ENCODE measurements around the gene USP7. TPM values are rescaled to one million over a fixed set of nuclear protein-coding genes. Genes with fewer than 3 reads are reported as not detected.
A peak's percentile ranks its signal among the peaks of the same experiment; 100 is the strongest.

USP7 gene
- total RNA-seq, 2 experiments from 2014 or later = 259 to 268 TPM

DNA sequence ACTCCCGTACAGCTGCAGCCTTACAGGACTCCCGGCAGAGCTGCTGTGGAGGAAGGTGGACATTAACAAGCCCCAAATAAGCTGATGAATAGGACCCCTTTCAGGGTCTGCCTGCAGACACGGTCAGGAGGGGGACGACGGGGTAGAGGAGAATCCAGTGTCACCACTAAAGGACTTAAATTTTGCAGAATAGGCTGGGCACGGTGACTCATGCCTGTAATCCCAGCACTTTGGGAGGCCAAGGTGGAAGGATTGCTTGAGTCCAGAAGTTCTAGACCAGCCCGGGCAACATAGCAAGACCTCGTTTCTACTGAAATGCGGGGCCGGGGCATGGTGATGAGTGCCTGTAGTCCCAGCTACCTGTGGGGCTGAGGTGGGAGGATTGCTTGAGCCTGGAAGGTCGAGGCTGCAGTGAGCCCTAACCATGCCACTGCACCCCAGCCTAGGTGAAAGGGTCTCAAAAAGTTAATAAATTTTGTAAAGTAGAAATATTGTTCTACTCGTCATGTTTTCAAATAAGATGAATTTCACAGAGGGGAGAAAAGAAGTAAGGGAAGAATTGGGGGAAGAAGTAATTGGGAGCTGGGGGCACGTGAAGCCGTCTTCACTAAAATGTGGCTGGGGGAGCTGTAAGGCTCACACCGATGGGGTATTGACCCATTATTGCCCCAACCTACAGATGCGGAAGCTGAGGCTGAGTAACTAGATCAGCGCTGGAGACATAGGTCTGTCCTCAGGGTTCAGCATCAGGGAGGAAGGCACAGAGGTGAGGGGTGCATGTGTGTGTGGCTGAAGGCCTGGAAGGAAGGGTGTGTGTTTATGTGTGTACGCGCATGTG, 76.9 kb downstream of the USP7 start:
- peaks cover 21% of the 10 kb centered on the region for H3K4me1 Mint-ChIP-seq (ENCODE audit: low read depth)
- Histone ChIP-seq H3K27ac (ENCODE audit: low read depth in 1 of 2, low read length in 2 of 2) (no peak overlapping the region), H3K4me1 (ENCODE audit: insufficient read depth, low read length) (peaks cover 21% of the 10 kb centered on the region), H3K27me3 (ENCODE audit: control insufficient read depth in 1 of 2, insufficient read depth in 2 of 2, low read length in 2 of 2) (peaks cover 0 to 2% of the 10 kb centered on the region in 2 experiments), H3K9me3 (ENCODE audit: control insufficient read depth in 1 of 2, insufficient read depth in 1 of 2, low read length in 2 of 2) (peaks cover 0 to 5% of the 10 kb centered on the region in 2 experiments), H3K36me3 (ENCODE audit: insufficient read depth, low read length) (peaks cover 13% of the 10 kb centered on the region), H3K4me3 (ENCODE audit: low read length) (no peak overlapping the region)
- no peak for ATAC-seq (ENCODE audit: poor library complexity)
- POLR2A ChIA-PET = interaction anchor here (1.8 kb wide), 1 partner anchor 18 kb away, joined by 4 read pairs; the partner anchor contains the start of gene CARHSP1
- H3K27me3 Mint-ChIP-seq = peaks cover 9% of the 10 kb centered on the region
- TF ChIP-seq, protein P1, sequence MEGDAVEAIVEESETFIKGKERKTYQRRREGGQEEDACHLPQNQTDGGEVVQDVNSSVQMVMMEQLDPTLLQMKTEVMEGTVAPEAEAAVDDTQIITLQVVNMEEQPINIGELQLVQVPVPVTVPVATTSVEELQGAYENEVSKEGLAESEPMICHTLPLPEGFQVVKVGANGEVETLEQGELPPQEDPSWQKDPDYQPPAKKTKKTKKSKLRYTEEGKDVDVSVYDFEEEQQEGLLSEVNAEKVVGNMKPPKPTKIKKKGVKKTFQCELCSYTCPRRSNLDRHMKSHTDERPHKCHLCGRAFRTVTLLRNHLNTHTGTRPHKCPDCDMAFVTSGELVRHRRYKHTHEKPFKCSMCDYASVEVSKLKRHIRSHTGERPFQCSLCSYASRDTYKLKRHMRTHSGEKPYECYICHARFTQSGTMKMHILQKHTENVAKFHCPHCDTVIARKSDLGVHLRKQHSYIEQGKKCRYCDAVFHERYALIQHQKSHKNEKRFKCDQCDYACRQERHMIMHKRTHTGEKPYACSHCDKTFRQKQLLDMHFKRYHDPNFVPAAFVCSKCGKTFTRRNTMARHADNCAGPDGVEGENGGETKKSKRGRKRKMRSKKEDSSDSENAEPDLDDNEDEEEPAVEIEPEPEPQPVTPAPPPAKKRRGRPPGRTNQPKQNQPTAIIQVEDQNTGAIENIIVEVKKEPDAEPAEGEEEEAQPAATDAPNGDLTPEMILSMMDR (IDR thresholded peaks at IDR 0.05) = no peak
- H3K9me3 Mint-ChIP-seq = no peaks in the 10 kb centered on the region
- peak overlapping the region; percentile 60 for H3K27ac Mint-ChIP-seq
- no peak for DNase-seq
- no peak overlapping the region for H3K4me3 Mint-ChIP-seq
- CTCF ChIA-PET = interaction anchor here (0.8 to 1.7 kb wide), 2 partner anchors 50 to 89 kb away, joined by 3 to 8 read pairs; partner anchors contain the start of genes PMM2 and TMEM186
- intact Hi-C loops (cut with DNase I, micrococcal nuclease) = no loop called here
- H3K36me3 Mint-ChIP-seq (ENCODE audit: low read depth) = peaks cover 24% of the 10 kb centered on the region

DNA sequence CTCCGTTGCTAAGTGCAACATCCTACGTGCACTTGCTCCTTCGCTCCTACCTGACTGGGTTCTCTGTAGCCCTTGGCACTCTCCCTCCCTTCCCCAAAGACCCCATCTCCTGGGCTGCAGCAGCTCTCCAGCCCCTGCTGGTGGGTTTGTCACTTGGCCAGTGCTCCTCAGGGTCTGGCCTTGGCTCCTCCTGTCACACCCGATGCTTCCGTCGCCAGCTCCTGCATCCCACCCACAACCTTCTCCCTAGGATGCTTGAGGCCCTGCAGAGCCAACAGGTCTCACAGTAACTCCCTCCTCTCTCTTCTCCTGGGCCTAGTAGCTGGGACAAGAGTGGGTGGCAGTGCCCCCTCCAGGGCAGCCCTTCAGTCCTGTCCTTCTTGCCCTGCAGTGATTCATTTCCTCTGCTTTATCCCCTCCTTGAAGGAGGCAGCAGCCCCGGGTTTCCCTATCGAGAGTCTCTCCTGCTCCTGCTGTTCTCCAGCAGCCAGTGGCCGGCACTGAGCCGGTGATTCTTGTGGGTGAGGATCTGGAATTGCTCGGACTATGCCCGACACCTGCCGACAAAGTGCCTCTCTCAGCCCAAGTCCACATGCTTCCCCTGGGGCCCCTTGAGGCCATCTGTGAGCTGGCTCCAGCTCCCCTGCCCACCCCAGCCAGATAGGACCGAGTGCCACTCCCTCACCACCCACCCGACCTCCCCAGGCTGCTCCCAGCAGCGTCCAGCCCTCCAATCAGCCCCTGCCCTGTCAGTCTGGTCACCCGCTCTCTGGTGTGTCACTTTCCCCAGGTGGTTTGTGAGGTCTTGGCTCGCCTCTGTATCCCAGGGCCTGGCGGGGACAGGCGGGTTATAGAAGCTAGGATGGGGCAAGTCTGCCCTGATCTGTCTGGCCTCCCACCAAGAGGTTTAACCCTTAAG, 77.8 kb downstream of the USP7 start:
- intact Hi-C loops (cut with DNase I, micrococcal nuclease) = no loop called here
- POLR2A ChIA-PET = interaction anchor here (1.8 kb wide), 1 partner anchor 17 kb away, joined by 4 read pairs; the partner anchor contains the start of gene CARHSP1
- Mint-ChIP-seq H3K4me3 (no peak overlapping the region), H3K4me1 (ENCODE audit: low read depth) (peaks cover 12% of the 10 kb centered on the region), H3K27me3 (peaks cover 9% of the 10 kb centered on the region), H3K9me3 (no peaks in the 10 kb centered on the region), H3K27ac (peak overlapping the region; percentile 40), H3K36me3 (ENCODE audit: low read depth) (peaks cover 15% of the 10 kb centered on the region)
- Histone ChIP-seq H3K36me3 (ENCODE audit: insufficient read depth, low read length) (peaks cover 6% of the 10 kb centered on the region), H3K9me3 (ENCODE audit: control insufficient read depth in 1 of 2, insufficient read depth in 1 of 2, low read length in 2 of 2) (peaks cover 0 to 5% of the 10 kb centered on the region in 2 experiments), H3K4me3 (ENCODE audit: low read length) (no peak overlapping the region), H3K27me3 (ENCODE audit: control insufficient read depth in 1 of 2, insufficient read depth in 2 of 2, low read length in 2 of 2) (peaks cover 0 to 2% of the 10 kb centered on the region in 2 experiments), H3K27ac (ENCODE audit: low read depth in 1 of 2, low read length in 2 of 2) (no peak overlapping the region), H3K4me1 (ENCODE audit: insufficient read depth, low read length) (peaks cover 13% of the 10 kb centered on the region)
- ATAC-seq (ENCODE audit: poor library complexity) (no peak), DNase-seq (peak in 1 of 14 experiments; percentile 39)
- CTCF ChIA-PET = interaction anchor here (1.7 kb wide), 1 partner anchor 88 kb away, joined by 8 read pairs; the partner anchor contains the start of genes PMM2 and TMEM186
- TF ChIP-seq, protein P1 (IDR thresholded peaks at IDR 0.05) = no peak

DNA sequence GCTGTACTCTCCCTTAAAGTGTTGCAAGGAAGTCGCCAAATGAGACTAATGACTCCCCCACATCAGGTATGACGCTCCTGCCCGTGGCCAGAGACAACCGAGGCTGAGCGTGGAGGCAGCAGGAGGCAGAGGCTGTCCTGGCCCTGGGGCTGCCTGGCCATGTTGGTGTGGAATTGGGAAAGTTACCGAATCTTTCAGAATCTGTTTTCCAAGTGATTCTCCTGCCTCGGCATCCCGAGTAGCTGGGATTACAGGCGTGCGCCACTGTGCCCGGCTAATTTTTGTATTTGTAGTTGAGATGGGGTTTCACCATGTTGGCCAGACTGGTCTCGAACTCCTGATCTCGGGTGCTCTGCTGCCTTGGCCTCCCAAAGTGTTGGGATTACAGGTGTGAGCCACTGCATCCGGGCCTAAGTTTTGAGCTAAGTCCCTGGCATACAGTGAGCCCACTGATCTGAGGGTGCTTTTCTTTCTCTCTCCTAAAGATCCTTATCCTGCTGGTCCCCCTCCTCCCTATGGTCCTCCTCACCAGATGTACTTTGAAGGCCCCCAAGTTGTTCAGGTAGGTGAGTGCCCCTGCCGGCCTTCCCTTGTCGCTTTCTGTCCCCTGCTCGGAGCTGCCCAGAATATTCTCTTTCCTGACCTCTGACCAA, 80.9 kb downstream of the USP7 start:
- Histone ChIP-seq H3K4me3 (ENCODE audit: low read length) (no peak overlapping the region), H3K27ac (ENCODE audit: low read depth in 1 of 2, low read length in 2 of 2) (no peak overlapping the region), H3K9me3 (ENCODE audit: control insufficient read depth in 1 of 2, insufficient read depth in 1 of 2, low read length in 2 of 2) (peaks cover 0 to 5% of the 10 kb centered on the region in 2 experiments), H3K27me3 (ENCODE audit: control insufficient read depth in 1 of 2, insufficient read depth in 2 of 2, low read length in 2 of 2) (peaks cover 0 to 2% of the 10 kb centered on the region in 2 experiments), H3K4me1 (ENCODE audit: insufficient read depth, low read length) (peaks cover 26% of the 10 kb centered on the region), H3K36me3 (ENCODE audit: insufficient read depth, low read length) (no peaks in the 10 kb centered on the region)
- H3K27me3 Mint-ChIP-seq = peaks cover 9% of the 10 kb centered on the region
- no peak overlapping the region for H3K4me3 Mint-ChIP-seq
- POLR2A ChIA-PET = no interaction called here
- CTCF ChIA-PET = interaction anchor here (1.7 kb wide), 1 partner anchor 12 kb away, joined by 3 read pairs; no protein-coding TSS in a partner anchor
- TF ChIP-seq, protein P1 (IDR thresholded peaks at IDR 0.05) = no peak
- peaks cover 13% of the 10 kb centered on the region for H3K4me1 Mint-ChIP-seq (ENCODE audit: low read depth)
- H3K9me3 Mint-ChIP-seq = no peaks in the 10 kb centered on the region
- ATAC-seq (ENCODE audit: poor library complexity) = no peak
- H3K27ac Mint-ChIP-seq = no peak overlapping the region
- peaks cover 4% of the 10 kb centered on the region for H3K36me3 Mint-ChIP-seq (ENCODE audit: low read depth)
- intact Hi-C loops (cut with DNase I, micrococcal nuclease) = loop anchor here in 1 of 2 experiments (5.0 kb wide), 1 partner anchor 66 kb away; no protein-coding TSS in a partner anchor
- DNase-seq = no peak

Measured in CD4-positive, alpha-beta T cell (primary cell).